Lung (tissue), 12 donors: Measurements from ENCODE around the gene CACUL1. TPM values are rescaled to one million over a fixed set of nuclear protein-coding genes. Genes with fewer than 3 reads are reported as not detected.

Experiments used
- ATAC-seq: fragments of 200-7000 bp; cut with Tn5 transposase; one replicate; pipeline ENCODE4 v1.9.1; 2020; ENCODE audit warnings: moderate number of reproducible peaks; ENCODE audit not compliant: insufficient read depth, low FRiP score
- DNase-seq, 3 donors: peaks; one replicate each; pipeline ENCODE4 v3.0.0-alpha.2; 2013 to 2017
- H3K27ac ChIP-seq, 2 donors: one replicate each; pipeline ENCODE4 v1.5.1; 2013; ENCODE audit warnings: mild to moderate bottlenecking in 2 of 2, moderate library complexity in 2 of 2, control low read depth in 1 of 2, inconsistent platforms in 1 of 2, low read depth in 1 of 2, low read length in 1 of 2
- H3K27me3 ChIP-seq, 3 donors: one replicate each; pipeline ENCODE4 v1.5.1; 2013; ENCODE audit warnings: low read length in 2 of 3; ENCODE audit not compliant: control insufficient read depth in 3 of 3, insufficient read depth in 3 of 3
- H3K36me3 ChIP-seq, 4 donors: one replicate each; pipeline ENCODE4 v1.5.1; 2013; ENCODE audit warnings: low read length in 4 of 4, mild to moderate bottlenecking in 1 of 4, moderate library complexity in 1 of 4; ENCODE audit not compliant: control insufficient read depth in 4 of 4, insufficient read depth in 4 of 4
- H3K4me1 ChIP-seq, 5 donors: one replicate each; pipeline ENCODE4 v1.5.1; 2013; ENCODE audit warnings: low read length in 5 of 5, mild to moderate bottlenecking in 2 of 5, moderate library complexity in 1 of 5; ENCODE audit not compliant: control insufficient read depth in 5 of 5, insufficient read depth in 5 of 5
- H3K4me3 ChIP-seq: one replicate; pipeline ENCODE4 v1.5.1; 2013; ENCODE audit warnings: mild to moderate bottlenecking, control low read depth, moderate library complexity
- H3K9ac ChIP-seq, 2 donors: one replicate each; pipeline ENCODE4 v1.5.1; 2013; ENCODE audit warnings: low read length in 2 of 2, control low read depth in 1 of 2; ENCODE audit not compliant: insufficient read depth in 1 of 2
- H3K9me3 ChIP-seq, 4 donors: one replicate each; pipeline ENCODE4 v1.5.1; 2013; ENCODE audit warnings: low read length in 3 of 4, mild to moderate bottlenecking in 1 of 4, moderate library complexity in 1 of 4; ENCODE audit not compliant: control insufficient read depth in 4 of 4, insufficient read depth in 3 of 4
- WGBS, 2 donors: extraction: QIAGEN DNeasy Blood & Tissue Kit; methylation state at CpG; one replicate each; pipeline ENCODE4 v1.1.7; 2013; 5-methylcytosine and 5-hydroxymethylcytosine counted together
- polyA plus RNA-seq, 2 donors: library from polyadenylated mRNA; stranded (reverse); fragments of 200-250 nt; gene quantifications; one replicate each; pipeline ENCODE4 v1.2.1, GENCODE V29; 2013
- total RNA-seq, 2 donors: library from RNA; depleted of rRNA in 1 of 2; stranded (reverse); fragments of >200 nt in 1 of 2; gene quantifications; one replicate each; pipeline ENCODE4 v1.2.1, GENCODE V29; 2014 to 2021
- TF ChIP-seq, protein P1 (sequence below): IDR thresholded peaks from 2 replicates; pipeline ENCODE4 v1.5.1; 2012; ENCODE audit warnings: mild to moderate bottlenecking; ENCODE audit errors: control extremely low read depth, extremely low read depth
- donor health status: control.
- donor health status: control.
- donor health status: Bipolar disorder and iron deficiency.
- donor health status: healthy.
- donor health status: DM: yes; HTN: yes; CAD: no.

The CACUL1 gene
- total and polyA plus RNA-seq, 4 donors, result 7.9 to 66.3 (median 23.0) TPM

DNA sequence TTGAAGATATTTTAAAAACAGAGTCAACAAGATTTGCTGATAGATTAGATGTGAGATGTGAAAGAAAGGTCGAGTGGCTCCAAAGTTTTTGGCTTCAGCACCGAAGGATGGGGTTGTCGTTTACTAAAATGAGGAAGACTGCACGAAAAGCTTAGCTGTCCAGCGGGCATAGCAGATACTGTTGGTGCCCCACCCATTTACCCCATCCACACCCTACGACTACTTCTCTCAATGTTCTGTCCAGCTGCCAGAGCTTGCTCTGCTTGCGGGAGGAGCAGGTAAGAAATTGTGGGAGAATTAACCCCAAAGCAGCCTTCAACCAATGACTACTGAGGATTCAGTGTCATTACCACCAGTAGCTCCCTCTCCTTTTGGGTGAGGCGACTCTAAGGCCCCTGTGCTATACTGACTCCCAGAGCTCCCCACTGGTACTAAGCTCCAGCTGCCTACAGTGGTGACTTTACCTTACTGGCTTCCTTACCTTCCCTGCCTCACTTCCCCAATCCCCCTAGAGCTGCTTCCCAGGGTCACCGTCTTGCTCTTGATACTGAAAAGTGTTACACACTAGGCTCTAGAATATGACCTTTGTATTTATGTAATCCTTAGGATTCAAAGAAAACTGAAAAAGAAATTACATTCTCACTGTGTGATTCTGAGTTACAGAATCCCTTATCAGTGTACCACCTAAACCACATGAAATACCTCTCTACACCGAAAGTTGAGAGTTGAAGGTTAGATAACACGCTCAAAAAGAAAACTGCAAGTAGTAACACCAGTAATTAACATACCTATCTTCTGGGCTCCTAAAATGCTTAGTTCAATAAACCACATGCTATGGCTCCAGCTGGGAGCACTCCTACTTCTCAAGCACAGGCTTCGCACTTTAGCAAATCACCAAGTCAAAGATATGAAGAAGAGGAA lies 22.3 kb downstream of the CACUL1 start:
- TF ChIP-seq, protein P1, sequence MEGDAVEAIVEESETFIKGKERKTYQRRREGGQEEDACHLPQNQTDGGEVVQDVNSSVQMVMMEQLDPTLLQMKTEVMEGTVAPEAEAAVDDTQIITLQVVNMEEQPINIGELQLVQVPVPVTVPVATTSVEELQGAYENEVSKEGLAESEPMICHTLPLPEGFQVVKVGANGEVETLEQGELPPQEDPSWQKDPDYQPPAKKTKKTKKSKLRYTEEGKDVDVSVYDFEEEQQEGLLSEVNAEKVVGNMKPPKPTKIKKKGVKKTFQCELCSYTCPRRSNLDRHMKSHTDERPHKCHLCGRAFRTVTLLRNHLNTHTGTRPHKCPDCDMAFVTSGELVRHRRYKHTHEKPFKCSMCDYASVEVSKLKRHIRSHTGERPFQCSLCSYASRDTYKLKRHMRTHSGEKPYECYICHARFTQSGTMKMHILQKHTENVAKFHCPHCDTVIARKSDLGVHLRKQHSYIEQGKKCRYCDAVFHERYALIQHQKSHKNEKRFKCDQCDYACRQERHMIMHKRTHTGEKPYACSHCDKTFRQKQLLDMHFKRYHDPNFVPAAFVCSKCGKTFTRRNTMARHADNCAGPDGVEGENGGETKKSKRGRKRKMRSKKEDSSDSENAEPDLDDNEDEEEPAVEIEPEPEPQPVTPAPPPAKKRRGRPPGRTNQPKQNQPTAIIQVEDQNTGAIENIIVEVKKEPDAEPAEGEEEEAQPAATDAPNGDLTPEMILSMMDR, result no peak
- 63 to 74% methylated on average over 12 of the region's 12 CpGs for WGBS, 2 donors
- ATAC-seq (no peak), DNase-seq (no peak)
- no peak overlapping the region for H3K4me3 ChIP-seq
- no peaks in the 10 kb centered on the region for H3K9me3 ChIP-seq
- peak overlapping the region in 1 of 2 donors; percentile 1 for H3K9ac ChIP-seq
- H3K4me1 ChIP-seq, result peaks cover 0 to 30% (median 26%) of the 10 kb centered on the region in 5 donors
- H3K27ac ChIP-seq, result no peak overlapping the region
- no peaks in the 10 kb centered on the region for H3K27me3 ChIP-seq
- H3K36me3 ChIP-seq, result peaks cover 0 to 2% (median 0%) of the 10 kb centered on the region in 4 donors

DNA sequence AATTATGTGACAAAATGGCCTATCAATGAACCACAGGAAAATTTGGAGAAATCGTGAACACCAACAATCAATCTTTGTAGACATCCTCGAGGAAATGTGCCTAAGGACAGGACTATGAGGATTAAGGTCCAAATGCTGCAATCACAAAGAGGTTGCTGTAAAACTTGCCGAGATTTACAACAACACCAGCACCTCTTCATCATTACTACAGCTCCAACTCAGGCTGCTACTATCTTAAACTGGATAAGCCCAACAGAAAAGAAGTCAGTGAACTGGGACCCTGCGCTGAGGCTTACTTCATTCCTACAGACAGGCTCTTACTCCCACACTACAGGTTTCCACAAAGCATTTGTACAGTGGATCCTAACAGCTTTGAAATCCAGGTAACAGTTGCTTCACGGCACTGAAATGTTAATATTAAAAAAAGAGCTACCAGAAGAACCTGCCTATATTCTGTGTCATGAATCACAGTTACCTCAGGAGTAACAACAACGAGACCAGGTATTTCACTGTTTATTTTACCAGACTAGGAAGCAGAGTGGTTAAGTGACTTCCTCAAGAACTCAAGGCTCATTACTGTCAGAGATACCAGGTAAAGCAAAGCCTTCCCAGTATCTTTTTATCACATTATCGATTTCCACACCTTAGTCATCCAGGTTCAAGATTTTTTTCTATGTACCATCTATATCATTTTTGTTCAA lies 23.9 kb downstream of the CACUL1 start:
- no peak overlapping the region for H3K9ac ChIP-seq
- ATAC-seq, result peak; percentile 27
- peak overlapping the region in 1 of 2 donors; percentile 67 for H3K27ac ChIP-seq
- H3K27me3 ChIP-seq, result no peaks in the 10 kb centered on the region
- TF ChIP-seq, protein P1, result no peak
- peaks cover 0 to 37% (median 26%) of the 10 kb centered on the region in 5 donors for H3K4me1 ChIP-seq
- no peaks in the 10 kb centered on the region for H3K9me3 ChIP-seq
- WGBS, 2 donors, result 43 to 47% methylated on average over 7 of the region's 7 CpGs
- H3K4me3 ChIP-seq, result no peak overlapping the region
- H3K36me3 ChIP-seq, result peaks cover 0 to 2% (median under 1%) of the 10 kb centered on the region in 4 donors
- no peak for DNase-seq

DNA sequence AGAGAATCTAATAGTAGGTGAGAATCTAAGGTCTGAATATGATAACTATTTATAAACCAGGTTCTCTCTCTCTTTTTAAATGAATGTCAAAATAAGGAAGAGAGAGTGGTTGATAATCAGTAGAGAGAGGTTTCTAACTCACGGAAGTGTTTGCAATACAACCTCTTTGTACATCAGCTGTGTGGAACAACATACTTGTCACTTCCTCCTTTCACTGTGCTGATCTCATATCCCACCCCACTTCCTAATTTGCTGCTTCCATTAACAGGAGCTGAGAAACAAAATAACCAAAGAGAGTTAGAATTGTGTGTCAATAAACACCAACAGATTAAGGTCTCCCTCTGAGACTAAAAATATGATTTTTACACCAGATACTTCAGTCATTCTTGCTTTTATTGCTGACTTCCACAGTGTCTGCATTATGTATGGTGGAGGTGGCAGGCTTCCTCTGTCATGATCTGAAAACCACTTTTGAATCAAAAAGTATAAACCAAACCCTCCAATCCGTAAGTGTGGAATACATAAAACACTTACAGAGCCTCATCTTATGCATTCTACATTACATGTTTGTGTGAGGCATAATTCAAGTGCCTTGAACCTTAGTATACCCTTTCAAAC lies 25.0 kb downstream of the CACUL1 start:
- peaks cover 0 to 38% (median 25%) of the 10 kb centered on the region in 5 donors for H3K4me1 ChIP-seq

More for the DNA sequence above, 25.0 kb downstream of the CACUL1 start:
- no peak for ATAC-seq
- no peaks in the 10 kb centered on the region for H3K9me3 ChIP-seq
- no peak overlapping the region for H3K4me3 ChIP-seq
- no peak for DNase-seq
- TF ChIP-seq, protein P1, result no peak
- no peak overlapping the region for H3K9ac ChIP-seq
- H3K27me3 ChIP-seq, result no peaks in the 10 kb centered on the region
- WGBS, 2 donors, result 20 to 26% methylated on average over 2 of the region's 2 CpGs
- peak overlapping the region in 1 of 2 donors; percentile 21 for H3K27ac ChIP-seq
- peaks cover 0 to 2% (median under 1%) of the 10 kb centered on the region in 4 donors for H3K36me3 ChIP-seq
